Activated CD4-positive, CD25-positive, alpha-beta regulatory T cell (primary cell): ENCODE measurements around the gene ZNF337.
"Not testable (repeated sequence)": the region's sequence is repeated elsewhere in the genome, so short reads cannot be mapped to it uniquely, and the experiment has no call there.

ENCODE experiments used
- DNase-seq, 4 experiments: peaks; one replicate each; lab custom pipeline; 2025; lab: John Stamatoyannopoulos, UW

The ZNF337 gene

GRCh38 chr20:25696371-25697131 lies at the start of gene ZNF337:
Gene ZNF337 (minus strand): TSS chr20:25696853. CDS start chr20:25686417, 10,436 bp downstream.
- peak; percentile 81 to 88 (median 82) for DNase-seq

DNA sequence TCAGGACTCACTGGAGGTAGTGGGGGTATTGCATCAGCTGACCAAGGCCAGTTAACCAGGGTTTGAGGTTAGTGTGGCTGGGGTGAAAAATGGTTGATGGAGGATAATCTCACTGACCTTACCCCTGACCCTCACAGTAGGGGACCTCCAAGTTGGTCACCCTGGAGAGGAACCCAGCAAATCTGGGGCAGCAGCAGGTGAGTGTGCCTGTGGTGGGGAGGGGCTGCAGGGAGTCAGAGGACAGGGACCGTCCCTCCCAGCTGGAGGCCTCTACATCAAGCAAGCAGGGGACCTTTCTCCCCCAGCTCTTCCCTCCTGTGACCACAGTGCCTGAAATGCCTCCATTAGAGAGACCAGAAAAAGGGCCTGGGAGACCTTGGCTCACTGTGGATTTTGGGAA lies 49.1 kb upstream of the ZNF337 start:
- DNase-seq: no peak

- no peak for DNase-seq
Measured at GRCh38 chr20:25745100-25745499, 48.4 kb upstream of the ZNF337 start.

- no peak for DNase-seq
Measured at GRCh38 chr20:25744261-25744660, 47.6 kb upstream of the ZNF337 start.

DNA sequence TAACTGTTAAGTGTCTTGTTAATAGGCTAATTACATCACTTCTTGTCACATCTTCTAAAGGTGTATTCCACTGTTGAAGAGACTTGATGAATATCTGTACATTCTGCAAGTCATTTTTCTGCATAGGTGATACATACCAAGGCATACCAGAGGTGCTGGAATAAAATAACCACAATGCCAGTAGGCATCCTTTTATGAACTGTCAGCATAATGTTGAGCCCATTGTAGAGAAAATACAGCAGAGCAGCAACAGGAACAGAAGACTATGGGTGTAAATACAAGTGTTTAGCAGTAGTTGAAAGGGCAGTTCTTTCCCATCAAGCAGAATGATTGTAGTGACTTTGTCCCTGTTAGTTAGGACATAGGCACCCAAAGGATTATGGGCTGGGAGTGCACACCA lies 44.4 kb upstream of the ZNF337 start:
- DNase-seq: no peak

- no peak for DNase-seq
Measured at GRCh38 chr20:25739615-25740320, 43.1 kb upstream of the ZNF337 start.

GRCh38 chr20:25738198-25738597 lies 41.5 kb upstream of the ZNF337 start:
- no peak for DNase-seq

- no peak for DNase-seq
Measured at GRCh38 chr20:25733903-25734302, 37.2 kb upstream of the ZNF337 start.

- DNase-seq: no peak
Measured at GRCh38 chr20:25730862-25731261, 34.2 kb upstream of the ZNF337 start.

DNA sequence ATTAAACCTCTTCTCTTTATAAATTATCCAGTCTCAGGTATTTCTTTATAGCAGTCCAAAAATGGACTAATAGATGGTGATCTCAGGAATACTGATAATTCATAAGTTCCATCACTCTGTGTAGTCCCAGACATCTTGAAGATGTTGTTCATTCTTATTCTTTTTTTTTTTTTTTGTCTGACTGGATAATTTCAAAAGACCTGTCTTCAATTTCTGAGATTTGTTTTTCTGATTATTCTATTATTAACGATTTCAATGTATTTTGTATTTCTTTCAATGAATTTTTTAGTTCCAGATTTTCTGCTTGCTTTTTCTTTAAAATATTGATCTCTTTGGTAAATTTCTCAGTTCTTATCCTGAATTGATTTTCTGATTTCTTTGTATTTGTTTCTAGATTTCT lies 29.7 kb upstream of the ZNF337 start:
- DNase-seq: no peak

GRCh38 chr20:25725639-25726038 lies 29.0 kb upstream of the ZNF337 start:
- no peak for DNase-seq

DNA sequence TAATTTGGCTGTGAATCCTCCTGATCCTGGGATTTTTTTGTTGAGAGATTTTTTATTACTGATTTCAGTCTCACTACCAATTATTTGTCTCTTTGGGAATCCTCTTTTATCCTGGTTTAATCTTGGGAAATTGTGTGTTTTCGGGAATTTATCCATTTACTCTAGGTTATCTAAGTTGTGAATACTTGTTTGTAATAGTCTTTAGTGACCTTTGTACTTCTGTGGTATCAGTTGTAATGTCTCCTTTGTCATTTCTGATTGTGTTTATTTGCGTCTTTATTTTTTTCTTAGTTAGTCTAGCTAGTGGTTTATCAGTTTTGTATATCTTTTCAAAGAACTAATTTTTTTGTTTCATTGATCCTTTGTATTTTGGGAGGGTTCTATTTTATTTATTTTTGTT lies 27.3 kb upstream of the ZNF337 start:
- no peak for DNase-seq

- no peak for DNase-seq
Measured at GRCh38 chr20:25720285-25720684, 23.6 kb upstream of the ZNF337 start.

DNA sequence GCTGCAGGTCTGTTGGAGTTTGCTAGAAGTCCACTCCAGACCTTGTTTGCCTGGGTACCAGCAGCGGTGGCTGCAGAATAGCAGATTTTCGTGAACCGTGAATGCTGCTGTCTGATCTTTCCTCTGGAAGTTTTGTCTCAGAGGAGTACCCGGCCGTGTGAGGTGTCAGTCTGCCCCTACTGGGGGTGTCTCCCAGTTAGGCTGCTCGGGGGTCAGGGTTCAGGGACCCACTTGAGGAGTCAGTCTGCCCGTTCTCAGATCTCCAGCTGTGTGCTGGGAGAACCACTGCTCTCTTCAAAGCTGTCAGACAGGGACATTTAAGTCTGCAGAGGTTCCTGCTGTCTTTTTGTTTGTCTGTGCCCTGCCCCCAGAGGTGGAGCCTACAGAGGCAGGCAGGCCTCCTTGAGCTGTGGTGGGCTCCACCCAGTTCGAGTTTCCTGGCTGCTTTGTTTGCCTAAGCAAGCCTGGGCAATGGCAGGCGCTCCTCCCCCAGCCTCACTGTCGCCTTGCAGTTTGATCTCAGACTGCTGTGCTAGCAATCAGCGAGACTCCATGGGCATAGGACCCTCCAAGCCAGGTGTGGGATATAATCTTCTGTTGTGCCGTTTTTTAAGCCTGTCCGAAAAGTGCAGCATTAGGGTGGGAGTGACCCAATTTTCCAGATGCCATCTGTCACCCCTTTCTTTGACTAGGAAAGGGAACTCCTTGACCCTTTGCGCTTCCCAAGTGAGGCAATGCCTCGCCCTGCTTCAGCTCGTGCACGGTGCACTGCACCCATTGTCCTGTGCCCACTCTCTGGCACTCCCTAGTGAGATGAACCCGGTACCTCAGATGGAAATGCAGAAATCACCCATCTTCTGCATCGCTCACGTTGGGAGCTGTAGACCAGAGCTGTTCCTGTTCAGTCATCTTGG lies 22.5 kb upstream of the ZNF337 start:
- DNase-seq: peak in 2 of 4 experiments; percentile 26 to 33

DNA sequence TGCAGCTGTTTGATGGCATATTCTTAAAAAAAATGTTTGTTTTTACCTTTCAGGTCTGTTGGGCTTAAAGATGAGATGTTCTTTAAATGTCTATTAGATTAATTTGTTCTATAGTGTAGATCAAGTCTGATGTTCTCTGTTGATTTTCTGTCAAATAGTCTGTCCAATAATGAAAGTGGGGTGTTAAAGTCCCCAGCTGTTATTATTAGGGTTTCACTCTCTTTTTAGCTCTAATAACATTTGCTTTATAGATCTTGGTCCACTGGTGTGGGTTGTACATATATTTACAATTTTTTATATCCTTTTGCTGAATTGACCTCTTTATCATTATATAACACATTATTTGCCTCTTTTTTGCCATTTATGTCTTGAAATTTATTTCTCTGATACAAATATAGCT lies 11.0 kb upstream of the ZNF337 start:
- no peak for DNase-seq

GRCh38 chr20:25706793-25707192 lies 10.1 kb upstream of the ZNF337 start:
- DNase-seq: peak in 1 of 4 experiments; percentile 5

DNA sequence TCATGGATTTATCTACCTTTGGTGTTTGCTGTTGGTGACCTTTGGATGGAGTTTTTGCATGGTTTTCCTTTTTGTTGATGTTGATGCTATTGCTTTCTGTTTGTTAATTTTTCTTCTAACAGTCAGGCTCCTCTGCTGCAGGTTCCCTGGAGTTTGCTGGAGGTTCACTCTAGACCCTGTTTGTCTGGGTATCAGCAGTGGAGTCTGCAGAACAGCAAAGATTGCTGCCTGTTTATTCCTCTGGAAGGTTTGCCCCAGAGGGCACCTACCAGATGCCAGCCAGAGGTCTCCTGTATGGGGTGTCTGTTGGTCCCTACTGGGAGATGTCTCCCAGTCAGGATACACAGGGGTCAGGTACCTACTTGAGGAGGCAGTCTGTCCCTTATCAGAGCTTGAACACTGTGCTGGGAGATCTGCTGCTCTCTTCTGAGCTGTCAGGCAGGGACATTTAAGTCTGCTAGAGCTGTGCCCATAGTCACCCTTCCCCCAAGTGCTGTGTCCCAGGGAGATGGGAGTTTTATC lies 9.2 kb upstream of the ZNF337 start:
- no peak for DNase-seq

GRCh38 chr20:25704303-25704702 lies 7.7 kb upstream of the ZNF337 start:
- not testable (repeated sequence) for DNase-seq

GRCh38 chr20:25700835-25701234 lies 4.2 kb upstream of the ZNF337 start:
- not testable (repeated sequence) for DNase-seq

- DNase-seq: no peak
Measured at GRCh38 chr20:25699914-25700313, 3.3 kb upstream of the ZNF337 start.

GRCh38 chr20:25697132-25697446 lies 436 bp upstream of the ZNF337 start:
- DNase-seq: no peak
